ENCODE measurements around the gene CNTNAP5. TPM values are rescaled to one million over a fixed set of nuclear protein-coding genes. Genes with fewer than 3 reads are reported as not detected.

CNTNAP5 gene
- total RNA-seq, 1 donor from 2014 or later = not detected

DNA sequence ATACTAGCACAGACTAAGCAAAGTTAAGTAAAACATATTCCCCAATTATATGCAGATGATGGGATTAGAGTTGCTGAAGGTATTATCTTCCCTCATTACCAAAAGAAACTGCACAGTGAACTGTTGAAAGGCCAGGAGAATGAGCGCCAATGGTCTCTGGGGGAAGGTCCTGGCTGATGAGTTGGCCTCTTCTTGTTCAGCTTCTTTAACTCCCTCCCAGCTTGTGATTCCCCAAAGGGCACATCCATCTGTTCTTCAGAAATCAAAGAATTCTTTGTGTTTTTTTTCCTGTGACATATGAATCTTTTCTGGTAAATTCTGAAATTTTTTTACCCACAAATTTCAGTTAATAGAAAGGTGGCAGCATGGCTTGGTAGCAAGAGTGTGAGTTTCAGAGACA is 667.6 kb downstream of the CNTNAP5 start:
- Histone ChIP-seq H3K36me3 (ENCODE audit: control insufficient read depth, insufficient read depth, low read length) (no peaks in the 10 kb centered on the region), H3K4me3 (ENCODE audit: low read depth, low read length) (no peak overlapping the region), H3K27me3 (ENCODE audit: control insufficient read depth, insufficient read depth, low read length) (no peaks in the 10 kb centered on the region)
- DNase-seq (ENCODE audit: low read depth) (no peak), FAIRE-seq (no peak)
- TF ChIP-seq, protein P1, sequence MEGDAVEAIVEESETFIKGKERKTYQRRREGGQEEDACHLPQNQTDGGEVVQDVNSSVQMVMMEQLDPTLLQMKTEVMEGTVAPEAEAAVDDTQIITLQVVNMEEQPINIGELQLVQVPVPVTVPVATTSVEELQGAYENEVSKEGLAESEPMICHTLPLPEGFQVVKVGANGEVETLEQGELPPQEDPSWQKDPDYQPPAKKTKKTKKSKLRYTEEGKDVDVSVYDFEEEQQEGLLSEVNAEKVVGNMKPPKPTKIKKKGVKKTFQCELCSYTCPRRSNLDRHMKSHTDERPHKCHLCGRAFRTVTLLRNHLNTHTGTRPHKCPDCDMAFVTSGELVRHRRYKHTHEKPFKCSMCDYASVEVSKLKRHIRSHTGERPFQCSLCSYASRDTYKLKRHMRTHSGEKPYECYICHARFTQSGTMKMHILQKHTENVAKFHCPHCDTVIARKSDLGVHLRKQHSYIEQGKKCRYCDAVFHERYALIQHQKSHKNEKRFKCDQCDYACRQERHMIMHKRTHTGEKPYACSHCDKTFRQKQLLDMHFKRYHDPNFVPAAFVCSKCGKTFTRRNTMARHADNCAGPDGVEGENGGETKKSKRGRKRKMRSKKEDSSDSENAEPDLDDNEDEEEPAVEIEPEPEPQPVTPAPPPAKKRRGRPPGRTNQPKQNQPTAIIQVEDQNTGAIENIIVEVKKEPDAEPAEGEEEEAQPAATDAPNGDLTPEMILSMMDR (IDR thresholded peaks at IDR 0.05; ENCODE audit: insufficient read depth, low read length, severe bottlenecking) = no peak

DNA sequence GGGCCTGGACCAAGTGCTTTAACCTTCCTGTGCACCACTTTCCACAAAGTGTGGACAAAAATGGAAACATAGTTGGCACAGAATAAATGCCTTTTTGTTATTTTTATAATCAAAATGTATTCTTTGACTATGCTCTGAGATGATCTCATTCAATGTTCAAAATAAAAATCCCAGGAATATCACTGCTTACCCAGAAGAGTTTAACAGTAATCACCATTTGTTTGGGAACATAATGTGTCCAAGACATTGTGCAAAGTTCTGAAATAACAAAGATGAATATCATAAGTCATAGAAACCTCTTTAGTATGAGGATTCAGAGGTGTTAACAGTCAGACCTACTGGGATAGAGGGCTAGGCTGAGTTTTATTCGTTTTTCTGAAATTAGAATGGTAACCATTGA is 668.1 kb downstream of the CNTNAP5 start:
- no peak for FAIRE-seq

DNA sequence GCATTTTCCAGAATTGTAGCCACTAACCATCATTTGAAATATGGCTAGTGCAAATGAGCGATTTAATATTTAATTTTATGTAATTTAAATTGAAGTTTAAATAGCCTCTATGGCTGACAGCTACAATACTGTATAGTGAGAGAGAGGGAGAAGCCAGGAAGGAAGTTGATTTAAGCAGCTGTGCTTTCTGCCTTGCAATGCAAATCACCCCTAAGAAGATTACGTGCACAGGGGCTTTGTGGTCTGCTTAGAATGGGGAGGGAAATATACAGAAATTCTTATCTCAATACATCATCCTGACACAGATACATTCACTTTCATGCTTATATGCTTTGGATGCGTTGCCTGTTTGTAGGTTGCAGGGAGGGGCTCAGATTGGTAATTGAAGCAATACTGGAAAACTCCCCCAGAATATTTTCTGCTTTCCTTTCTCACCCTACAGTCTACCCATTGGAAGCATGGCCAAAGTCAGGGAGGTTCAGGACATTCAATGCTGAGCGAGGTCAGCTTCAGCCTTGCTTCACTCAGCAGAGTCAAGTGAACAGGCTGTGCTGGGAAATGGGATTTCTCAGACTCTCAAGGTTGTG is 674.0 kb downstream of the CNTNAP5 start:
- DNase-seq (ENCODE audit: low read depth) (no peak), FAIRE-seq (no peak)
- no peak overlapping the region for H3K4me3 ChIP-seq (ENCODE audit: low read depth, low read length)
- no peaks in the 10 kb centered on the region for H3K27me3 ChIP-seq (ENCODE audit: control insufficient read depth, insufficient read depth, low read length)
- H3K36me3 ChIP-seq (ENCODE audit: control insufficient read depth, insufficient read depth, low read length) = no peaks in the 10 kb centered on the region
- TF ChIP-seq, protein P1 (IDR thresholded peaks at IDR 0.05; ENCODE audit: insufficient read depth, low read length, severe bottlenecking) = no peak

More for the DNA sequence above, 668.1 kb downstream of the CNTNAP5 start:
- Histone ChIP-seq H3K4me3 (ENCODE audit: low read depth, low read length) (no peak overlapping the region), H3K27me3 (ENCODE audit: control insufficient read depth, insufficient read depth, low read length) (no peaks in the 10 kb centered on the region), H3K36me3 (ENCODE audit: control insufficient read depth, insufficient read depth, low read length) (no peaks in the 10 kb centered on the region)
- no peak for DNase-seq (ENCODE audit: low read depth)
- TF ChIP-seq, protein P1 (IDR thresholded peaks at IDR 0.05; ENCODE audit: insufficient read depth, low read length, severe bottlenecking) = no peak

DNA sequence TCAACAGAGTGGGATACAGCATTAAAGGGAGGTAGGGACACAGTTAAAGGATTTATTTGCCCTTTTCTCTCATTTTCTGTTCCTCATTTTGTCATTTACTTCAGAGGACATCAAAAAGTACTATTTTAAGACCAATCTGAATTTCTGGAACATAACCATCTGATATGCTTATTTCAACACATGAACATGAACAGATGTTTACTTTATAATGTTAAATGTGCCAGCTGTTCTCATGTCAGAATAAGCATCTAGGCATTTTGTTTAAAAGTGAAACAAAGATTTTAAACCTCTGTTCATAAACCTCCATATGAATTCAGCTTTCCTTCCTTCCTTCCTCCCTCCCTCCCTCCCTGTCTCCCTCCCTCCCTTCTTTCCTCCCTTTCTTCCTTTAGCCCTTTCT is 677.7 kb downstream of the CNTNAP5 start:
- Histone ChIP-seq H3K27me3 (ENCODE audit: control insufficient read depth, insufficient read depth, low read length) (no peaks in the 10 kb centered on the region), H3K36me3 (ENCODE audit: control insufficient read depth, insufficient read depth, low read length) (no peaks in the 10 kb centered on the region), H3K4me3 (ENCODE audit: low read depth, low read length) (no peak overlapping the region)
- DNase-seq (ENCODE audit: low read depth) (no peak), FAIRE-seq (no peak)
- TF ChIP-seq, protein P1 (IDR thresholded peaks at IDR 0.05; ENCODE audit: insufficient read depth, low read length, severe bottlenecking) = no peak

DNA sequence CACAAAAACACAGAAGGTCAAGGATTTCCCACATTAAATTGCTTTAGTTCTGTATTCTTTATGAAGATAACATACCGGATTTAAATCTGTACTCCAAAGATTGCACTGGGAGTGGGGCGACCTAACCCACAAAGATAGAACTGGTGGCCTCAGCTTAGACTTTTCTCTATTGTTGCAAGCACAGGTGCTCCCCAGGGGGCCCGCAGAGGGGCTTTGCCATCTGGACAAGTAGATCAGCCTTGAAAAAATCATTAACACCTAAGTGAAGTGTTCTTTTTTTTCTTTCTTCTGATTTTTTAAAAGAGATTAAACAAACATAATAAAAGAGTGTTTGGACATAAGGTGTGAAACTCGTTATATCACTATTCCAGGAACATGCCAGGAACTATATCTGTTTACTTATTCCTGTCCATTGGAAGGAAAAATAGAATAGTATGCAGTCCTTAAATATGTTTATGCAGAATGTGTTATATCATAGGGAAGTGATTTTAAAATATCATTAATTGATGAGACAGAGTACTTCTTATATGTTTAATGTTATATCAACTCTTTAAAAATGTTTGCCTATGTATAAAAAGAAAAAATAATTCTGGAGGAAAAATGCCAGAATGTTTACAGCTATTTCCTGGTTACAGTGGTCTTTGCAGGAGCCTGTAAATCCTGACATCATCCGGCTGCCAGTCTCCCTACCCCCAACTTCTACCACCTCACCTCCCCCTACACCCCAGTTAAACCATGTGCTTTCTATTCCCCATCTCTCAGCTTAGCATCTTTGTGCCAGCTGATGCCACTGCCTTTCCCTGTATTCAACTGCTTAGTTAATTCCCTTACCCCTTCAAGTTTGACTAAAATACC is 679.2 kb downstream of the CNTNAP5 start:
- no peak for FAIRE-seq
- Histone ChIP-seq H3K36me3 (ENCODE audit: control insufficient read depth, insufficient read depth, low read length) (no peaks in the 10 kb centered on the region), H3K4me3 (ENCODE audit: low read depth, low read length) (no peak overlapping the region), H3K27me3 (ENCODE audit: control insufficient read depth, insufficient read depth, low read length) (no peaks in the 10 kb centered on the region)
- TF ChIP-seq, protein P1 (IDR thresholded peaks at IDR 0.05; ENCODE audit: insufficient read depth, low read length, severe bottlenecking) = no peak
- no peak for DNase-seq (ENCODE audit: low read depth)

All from bronchial epithelial cell (primary cell).